Stimulated activated naive CD8-positive, alpha-beta T cell treated with anti-CD3 and anti-CD28 coated beads, Interleukin-15, amount 100 ng/mL, for 72 hours (primary cell): ENCODE measurements around the gene ADM2.
"Not testable (repeated sequence)": the region's sequence is repeated elsewhere in the genome, so short reads cannot be mapped to it uniquely, and the experiment has no call there.

Source experiments
- ATAC-seq: fragments of 150-1000 bp; cut with Tn5 transposase; 2 replicates; pipeline ENCODE4 v1.10.0; 2021; ENCODE audit warnings: mild to moderate bottlenecking, moderate library complexity
- DNase-seq, 2 donors: peaks; one replicate each; pipeline ENCODE4 v3.0.0; 2021 to 2022
- H3K27ac Mint-ChIP-seq, 2 donors: one replicate each; pipeline ENCODE4 v1.8.0; 2022; ENCODE audit warnings: mild to moderate bottlenecking in 2 of 2, mixed read lengths in 2 of 2, moderate library complexity in 2 of 2
- H3K27me3 Mint-ChIP-seq: one replicate; pipeline ENCODE4 v1.8.0; 2022; ENCODE audit warnings: mixed read lengths
- H3K4me1 Mint-ChIP-seq: one replicate; pipeline ENCODE4 v1.8.0; 2022; ENCODE audit warnings: mild to moderate bottlenecking, mixed read lengths
- H3K4me3 Mint-ChIP-seq, 2 donors: one replicate each; pipeline ENCODE4 v1.8.0; 2022; ENCODE audit warnings: mild to moderate bottlenecking in 2 of 2, mixed read lengths in 2 of 2, moderate library complexity in 1 of 2
- H3K9me3 Mint-ChIP-seq, 2 donors: one replicate each; pipeline ENCODE4 v1.8.0; 2022; ENCODE audit warnings: mixed read lengths in 2 of 2

Gene ADM2

DNA sequence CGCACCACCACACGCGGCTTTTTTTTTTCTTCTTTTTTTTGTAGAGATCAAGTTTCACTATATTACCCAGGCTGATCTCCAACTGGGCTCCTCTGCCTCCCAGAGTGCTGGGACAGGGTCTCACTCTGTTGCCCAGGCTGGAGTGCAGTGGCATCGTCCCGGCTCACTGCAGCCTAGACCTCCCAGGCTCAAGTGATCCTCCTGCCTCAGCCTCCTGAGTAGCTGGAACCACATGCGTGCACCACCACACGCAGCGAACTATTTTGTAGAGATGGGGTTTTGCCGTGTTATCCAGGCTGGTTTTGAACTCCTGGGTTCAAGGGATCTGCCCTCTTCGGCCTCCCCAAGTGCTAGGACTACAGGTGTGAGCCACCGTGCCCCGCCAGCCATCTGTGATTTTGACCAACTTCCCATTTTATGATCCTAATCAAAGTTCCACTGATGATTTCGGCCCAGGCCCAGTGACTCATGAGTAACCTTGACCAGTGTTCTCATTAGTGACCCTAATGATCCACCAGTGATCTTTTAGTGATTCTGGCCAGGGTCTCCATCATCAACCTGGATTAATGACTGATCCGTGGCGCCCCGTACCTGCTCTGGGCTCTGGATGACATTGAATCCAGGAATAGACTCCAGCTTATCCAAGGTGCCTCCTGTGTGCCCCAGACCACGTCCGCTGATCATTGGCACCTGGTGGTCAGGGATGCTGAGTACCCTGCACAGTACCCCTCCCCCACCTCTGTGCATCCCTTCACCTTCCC is 46.8 kb downstream of the ADM2 start:
- H3K9me3 Mint-ChIP-seq, result no peaks in the 10 kb centered on the region
- peak overlapping the region; percentile 95 to 100 for H3K4me3 Mint-ChIP-seq
- DNase-seq (peak in 1 of 2 donors; percentile 18), ATAC-seq (no peak)
- peaks cover 6% of the 10 kb centered on the region for H3K27me3 Mint-ChIP-seq
- H3K4me1 Mint-ChIP-seq, result peaks cover 59% of the 10 kb centered on the region
- H3K27ac Mint-ChIP-seq, result peak overlapping the region; percentile 72 to 82

DNA sequence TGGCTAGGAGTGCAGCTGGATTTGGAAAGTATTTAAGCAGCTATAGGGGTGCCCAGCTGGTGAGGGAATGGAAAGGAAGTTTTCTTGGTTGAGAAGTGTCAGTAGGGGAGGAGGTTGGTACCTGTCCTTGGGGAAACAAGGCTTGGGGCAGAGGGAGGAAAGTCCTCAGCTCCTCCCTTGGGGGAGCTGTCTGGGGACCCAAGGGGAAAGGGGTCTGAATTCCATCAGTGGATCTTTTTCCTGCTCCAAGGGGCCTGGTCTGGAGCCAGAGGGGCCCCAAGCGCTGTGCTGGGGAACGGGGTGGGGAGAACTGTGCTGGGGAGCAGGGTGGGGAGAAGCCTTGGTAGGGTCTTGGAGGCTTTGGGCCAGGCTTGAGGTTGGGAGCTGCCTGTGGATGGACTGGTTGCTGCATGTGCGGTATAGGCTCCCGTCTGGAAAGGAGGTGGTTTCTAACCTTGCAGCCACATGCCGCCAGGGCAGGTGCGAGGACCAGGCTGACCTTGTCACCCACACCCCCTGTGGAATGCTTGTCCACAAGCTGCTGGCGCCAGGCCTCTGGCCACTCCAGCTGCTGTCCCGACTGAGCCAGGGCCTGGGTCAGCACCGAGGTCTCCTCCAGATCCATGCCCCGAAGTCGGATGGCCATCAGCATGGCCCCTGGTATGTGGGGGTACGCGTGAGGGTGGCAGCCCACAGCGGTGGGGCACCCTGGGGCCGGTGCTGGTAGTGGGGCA is 47.5 kb downstream of the ADM2 start:
- Mint-ChIP-seq H3K27me3 (peaks cover 10% of the 10 kb centered on the region), H3K9me3 (no peaks in the 10 kb centered on the region), H3K4me1 (peaks cover 59% of the 10 kb centered on the region), H3K4me3 (peak overlapping the region; percentile 95 to 100), H3K27ac (peak overlapping the region; percentile 72 to 82)
- DNase-seq (no peak), ATAC-seq (no peak)

DNA sequence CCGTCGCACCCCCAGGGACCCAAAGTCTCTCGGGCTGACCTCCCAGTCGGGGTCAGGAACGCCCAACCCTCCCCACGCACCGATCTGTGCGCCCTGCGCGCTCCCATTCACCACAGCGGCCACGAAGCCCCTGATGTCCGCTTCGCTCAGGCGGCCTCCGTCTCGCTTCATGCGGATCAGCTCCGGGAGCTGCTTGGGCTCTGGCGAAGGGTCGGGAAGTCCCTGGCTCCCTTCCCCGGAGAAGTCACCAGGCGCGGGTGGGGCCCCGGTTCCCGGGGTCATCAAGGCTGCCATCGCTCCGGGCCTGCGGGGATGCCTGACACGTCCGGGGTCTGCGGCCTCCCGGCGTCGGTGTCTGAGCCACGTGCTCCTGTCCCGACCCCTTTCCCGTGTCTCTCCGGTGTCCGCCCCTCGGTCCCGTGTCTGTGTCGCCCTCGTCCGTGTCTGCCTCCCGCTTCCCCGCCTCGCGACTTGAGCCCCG is 48.1 kb downstream of the ADM2 start:
- Mint-ChIP-seq H3K27ac (peak overlapping the region; percentile 52 to 67), H3K4me3 (peak overlapping the region; percentile 95 to 100), H3K4me1 (peaks cover 59% of the 10 kb centered on the region), H3K9me3 (no peaks in the 10 kb centered on the region), H3K27me3 (peaks cover 10% of the 10 kb centered on the region)
- DNase-seq (no peak), ATAC-seq (no peak)

DNA sequence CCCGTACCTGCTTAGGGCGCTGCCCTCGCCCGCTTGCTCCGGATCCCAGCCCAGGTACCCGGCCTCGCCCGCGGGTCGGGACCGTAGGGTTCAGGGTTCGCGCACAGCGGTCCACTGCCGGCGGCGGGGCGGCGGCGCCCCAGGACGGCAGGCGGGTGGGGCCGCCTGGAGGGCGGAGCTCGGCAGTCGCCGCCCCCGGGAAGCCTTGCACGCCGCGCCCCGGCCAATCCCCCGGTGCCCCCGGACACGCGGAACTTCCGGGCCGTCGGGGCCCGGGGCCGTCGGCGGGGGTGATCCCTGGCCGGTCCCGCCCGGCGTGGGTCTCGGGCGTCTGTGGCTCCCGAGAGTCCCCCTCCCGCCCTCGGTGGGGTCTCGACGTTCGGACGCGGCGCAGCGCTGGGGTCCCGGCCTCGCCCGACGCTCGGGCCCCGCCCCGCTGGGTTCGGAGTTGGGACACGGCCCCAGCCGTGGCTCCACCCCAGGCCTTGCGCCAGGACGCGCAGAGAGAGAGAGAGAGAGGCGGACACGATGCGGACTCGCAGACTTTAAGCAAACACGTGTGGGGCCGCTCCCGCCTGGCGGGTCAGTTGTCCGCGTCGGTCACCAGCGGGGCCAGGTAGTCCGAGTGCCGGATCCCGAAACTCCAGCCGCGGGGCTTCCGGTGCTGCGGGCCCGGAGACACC is 48.7 kb downstream of the ADM2 start, which contains the start of gene TYMP:
TYMP (minus strand) TSS at position 116 of the 683 bp plus-strand sequence. CDS start 303 bp downstream, outside the sequence.
- H3K4me1 Mint-ChIP-seq, result peaks cover 58% of the 10 kb centered on the region
- ATAC-seq (peak; percentile 27), DNase-seq (peak; percentile 81 to 83)

DNA sequence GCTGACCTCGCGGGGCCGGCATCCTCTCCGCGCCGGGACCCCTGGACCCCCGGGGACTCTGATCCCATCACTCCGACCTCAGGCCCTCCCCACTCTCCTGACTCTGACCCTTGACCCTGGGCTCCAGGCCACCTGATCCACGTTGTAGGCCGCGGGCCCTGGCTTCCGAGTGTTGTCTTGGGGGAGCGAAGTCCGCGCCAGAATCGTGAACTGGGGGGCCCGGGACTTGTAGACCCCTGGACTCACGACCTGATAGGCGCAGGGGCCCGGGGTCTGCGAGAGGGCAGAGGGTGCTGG is 49.2 kb downstream of the ADM2 start:
- peak overlapping the region; percentile 99 to 100 for H3K27ac Mint-ChIP-seq
- no peaks in the 10 kb centered on the region for H3K9me3 Mint-ChIP-seq
- DNase-seq (no peak), ATAC-seq (no peak)
- H3K4me3 Mint-ChIP-seq, result peak overlapping the region; percentile 90 to 100
- peaks cover 10% of the 10 kb centered on the region for H3K27me3 Mint-ChIP-seq
- H3K4me1 Mint-ChIP-seq, result peaks cover 57% of the 10 kb centered on the region

More for the DNA sequence above, 48.7 kb downstream of the ADM2 start, which contains the start of gene TYMP:
- Mint-ChIP-seq H3K4me3 (peak within 1 kb of the TSS; percentile 95 to 100), H3K9me3 (no peaks in the 10 kb centered on the region), H3K27ac (peak within 1 kb of the TSS; percentile 99 to 100), H3K27me3 (peaks cover 10% of the 10 kb centered on the region)

DNA sequence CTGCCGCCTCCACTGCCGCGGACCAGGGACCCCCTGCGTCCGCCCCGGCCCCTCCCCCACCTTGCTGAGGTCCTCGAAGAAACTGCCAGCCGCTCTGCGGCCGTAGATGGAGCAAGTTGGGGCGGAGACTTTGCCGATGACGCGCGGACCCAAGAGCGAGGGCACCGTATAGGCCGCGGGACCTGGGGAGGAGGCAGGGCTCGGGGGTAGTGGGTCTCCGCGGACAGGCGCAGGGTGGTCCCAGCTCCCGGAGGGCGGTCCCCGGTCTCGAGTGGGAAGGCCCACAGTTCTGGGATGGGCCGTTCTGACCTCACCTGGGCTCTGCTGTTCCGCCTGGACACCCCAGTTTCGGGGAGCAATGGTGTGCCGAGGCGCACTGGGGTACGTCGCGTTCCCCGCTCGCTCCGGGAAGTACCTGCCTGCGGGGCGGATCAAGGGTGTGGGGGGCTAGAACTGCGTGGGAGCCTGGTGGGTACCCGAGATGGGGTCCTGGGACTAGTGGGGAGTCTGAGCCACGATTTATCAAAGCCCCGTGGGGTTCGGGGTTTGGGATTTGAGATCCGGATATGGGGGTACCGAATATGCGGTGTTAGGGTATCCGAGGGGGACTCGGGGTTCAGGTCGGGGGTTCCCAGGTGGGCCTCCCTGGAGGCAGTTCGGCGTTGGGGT is 49.7 kb downstream of the ADM2 start:
- Mint-ChIP-seq H3K4me1 (peaks cover 57% of the 10 kb centered on the region), H3K9me3 (no peaks in the 10 kb centered on the region), H3K27ac (peak overlapping the region; percentile 99 to 100), H3K27me3 (peaks cover 10% of the 10 kb centered on the region), H3K4me3 (peak overlapping the region; percentile 90 to 100)
- DNase-seq (peak; percentile 85 to 90), ATAC-seq (peak; percentile 55)

DNA sequence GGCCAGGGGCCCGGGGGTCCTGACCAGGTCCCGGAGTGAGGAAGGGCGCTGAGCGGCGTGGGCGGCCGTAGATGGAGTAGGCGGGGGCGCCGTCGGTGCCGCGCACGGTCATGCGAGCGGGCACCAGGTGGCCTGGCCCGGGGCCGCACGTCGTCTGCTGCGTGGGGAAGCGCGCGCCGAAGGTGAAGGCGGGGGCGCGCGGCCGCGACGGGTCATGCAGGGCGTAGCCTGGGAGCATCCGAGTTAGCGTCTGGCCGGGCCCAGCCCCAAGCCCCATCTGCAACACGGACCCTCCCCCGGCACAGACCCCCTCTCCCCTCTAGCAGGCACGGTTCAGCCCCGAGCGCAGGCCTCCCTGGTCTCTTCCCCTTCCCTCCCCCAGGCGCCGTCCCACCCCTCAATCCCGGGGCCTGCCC is 50.2 kb downstream of the ADM2 start:
- H3K4me1 Mint-ChIP-seq, result peaks cover 55% of the 10 kb centered on the region
- ATAC-seq, result peak; percentile 69
- H3K9me3 Mint-ChIP-seq, result no peaks in the 10 kb centered on the region
- peak; percentile 78 to 88 for DNase-seq
- H3K4me3 Mint-ChIP-seq, result peak overlapping the region; percentile 90 to 100
- peaks cover 10% of the 10 kb centered on the region for H3K27me3 Mint-ChIP-seq
- peak overlapping the region; percentile 99 to 100 for H3K27ac Mint-ChIP-seq

DNA sequence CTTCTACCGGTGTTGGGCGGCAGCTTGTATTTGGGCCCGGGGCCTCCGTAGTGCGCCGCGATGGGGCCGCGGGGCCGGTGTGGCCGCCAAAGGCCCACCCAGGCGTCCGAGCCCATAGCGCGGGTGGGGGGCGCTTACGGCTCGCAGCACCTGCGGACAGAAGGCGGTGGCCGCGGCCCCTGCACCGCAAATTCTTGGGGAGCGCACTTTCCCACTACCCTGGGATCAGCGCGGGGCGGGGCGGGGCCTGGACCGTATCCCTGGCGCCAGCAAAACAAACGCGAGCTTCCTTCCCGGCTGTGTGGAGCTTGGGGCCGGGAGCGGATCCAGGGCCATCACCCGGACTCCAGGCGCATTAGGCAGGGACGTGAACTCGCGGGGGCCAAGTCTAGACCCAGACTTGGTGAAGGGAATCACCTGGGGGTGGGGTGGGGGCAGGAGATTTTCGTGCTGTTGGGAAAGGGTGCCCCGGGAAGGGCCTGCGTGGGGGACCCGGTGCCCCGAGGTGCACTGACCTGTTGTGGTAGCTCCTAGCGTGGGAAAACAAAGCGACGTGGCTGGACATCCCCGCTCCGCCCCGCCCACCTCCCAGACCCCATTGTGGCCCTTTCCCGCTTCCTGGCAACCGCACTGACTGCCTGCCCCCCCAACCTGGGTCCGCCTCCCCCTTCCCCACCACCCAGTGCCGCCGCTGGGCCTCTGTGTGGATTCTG is 50.8 kb downstream of the ADM2 start:
- DNase-seq, result peak in 1 of 2 donors; percentile 38
- no peak for ATAC-seq
- peak overlapping the region; percentile 90 to 100 for H3K4me3 Mint-ChIP-seq
- H3K9me3 Mint-ChIP-seq, result no peaks in the 10 kb centered on the region
- H3K4me1 Mint-ChIP-seq, result peaks cover 55% of the 10 kb centered on the region
- H3K27ac Mint-ChIP-seq, result peak overlapping the region; percentile 99 to 100
- H3K27me3 Mint-ChIP-seq, result peaks cover 10% of the 10 kb centered on the region

DNA sequence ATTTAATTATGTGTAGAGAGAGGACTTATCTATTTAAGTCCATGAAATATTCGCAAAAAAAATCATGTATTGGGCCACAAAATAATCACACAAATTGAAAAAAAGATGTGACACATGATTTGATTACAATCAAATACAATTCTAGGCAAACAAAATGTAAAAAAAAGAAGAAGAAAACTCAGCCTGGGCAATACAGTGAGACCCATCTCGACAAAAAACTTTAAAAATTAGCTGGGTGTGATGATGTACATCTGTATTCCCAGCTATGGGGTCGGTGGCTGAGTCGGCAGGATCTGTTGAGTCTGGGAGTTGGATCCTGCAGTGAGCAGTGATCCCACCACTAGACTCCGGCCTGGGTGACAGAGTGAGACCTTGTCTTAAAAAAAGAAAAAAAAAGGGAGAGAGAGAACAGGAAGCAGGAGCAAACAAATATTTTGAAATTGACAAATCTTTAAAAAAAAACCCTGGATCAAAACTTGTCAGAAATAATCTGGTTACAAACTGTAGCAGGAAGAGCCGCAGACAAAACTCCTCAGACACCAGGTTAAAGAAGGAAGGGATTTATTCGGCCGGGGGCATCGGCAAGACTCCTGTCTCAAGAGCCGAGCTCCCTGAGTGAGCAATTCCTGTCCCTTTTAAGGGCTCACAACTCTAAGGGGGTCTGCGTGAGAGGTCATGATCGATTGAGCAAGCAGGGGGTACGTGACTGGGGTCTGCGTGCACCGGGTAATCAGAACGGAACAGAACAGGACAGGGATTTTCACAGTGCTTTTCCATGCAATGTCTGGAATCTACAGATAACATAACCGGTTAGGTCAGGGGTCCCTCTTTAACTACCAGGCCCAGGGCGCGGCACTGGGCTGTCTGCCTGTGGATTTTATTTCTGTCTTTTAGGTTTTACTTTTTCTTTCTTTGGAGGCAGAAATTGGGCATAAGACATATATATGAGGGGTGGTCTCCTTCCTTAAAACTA is 51.8 kb downstream of the ADM2 start:
- DNase-seq (no peak), ATAC-seq (no peak)
- Mint-ChIP-seq H3K4me3 (peak overlapping the region; percentile 90 to 100), H3K4me1 (peaks cover 55% of the 10 kb centered on the region), H3K27me3 (peaks cover 10% of the 10 kb centered on the region), H3K27ac (peak overlapping the region; percentile 93 to 100), H3K9me3 (no peaks in the 10 kb centered on the region)

DNA sequence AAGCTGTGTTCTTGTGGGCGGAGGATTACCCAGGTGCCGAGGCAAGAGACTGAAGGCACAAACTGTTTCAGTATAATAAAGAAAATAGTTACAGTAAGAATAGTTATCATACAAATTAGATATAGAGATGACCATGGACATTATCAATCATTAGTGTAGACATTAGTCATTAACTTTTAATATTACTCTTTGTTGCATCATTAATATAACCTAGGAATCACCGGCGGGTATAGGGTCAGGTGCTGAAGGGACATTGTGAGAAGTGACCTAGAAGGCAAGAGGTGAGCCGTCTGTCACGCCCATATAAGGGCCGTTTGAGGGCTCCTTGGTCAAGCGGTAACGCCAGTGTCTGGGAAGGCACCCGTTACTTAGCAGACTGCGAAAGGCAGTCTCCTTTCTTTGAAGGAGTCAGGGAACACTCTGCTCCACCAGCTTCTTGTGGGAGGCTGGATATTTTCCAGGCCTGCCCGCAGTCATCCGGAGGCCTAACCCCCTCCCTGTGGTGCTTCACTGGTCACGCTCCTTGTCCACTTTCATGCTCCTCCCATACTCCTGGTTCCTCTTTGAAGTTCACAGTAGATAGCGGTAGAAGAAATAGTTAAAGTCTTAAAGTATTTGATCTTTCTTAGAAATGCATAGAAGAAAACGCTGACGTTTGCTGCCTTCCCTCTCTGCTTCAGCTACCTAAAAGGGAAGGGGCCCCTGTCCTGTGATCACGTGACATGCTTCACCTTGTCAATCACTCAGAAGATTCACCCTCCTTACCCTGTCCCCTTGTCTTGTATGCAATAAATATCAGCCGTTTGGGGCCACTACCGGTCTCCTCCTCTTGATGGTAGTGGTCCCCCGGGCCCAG is 52.7 kb downstream of the ADM2 start:
- Mint-ChIP-seq H3K27me3 (peaks cover 10% of the 10 kb centered on the region), H3K4me3 (peak overlapping the region; percentile 90 to 100), H3K4me1 (peaks cover 55% of the 10 kb centered on the region), H3K27ac (peak overlapping the region; percentile 29 to 54)
- not testable (repeated sequence) for H3K9me3 Mint-ChIP-seq, ATAC-seq, DNase-seq

DNA sequence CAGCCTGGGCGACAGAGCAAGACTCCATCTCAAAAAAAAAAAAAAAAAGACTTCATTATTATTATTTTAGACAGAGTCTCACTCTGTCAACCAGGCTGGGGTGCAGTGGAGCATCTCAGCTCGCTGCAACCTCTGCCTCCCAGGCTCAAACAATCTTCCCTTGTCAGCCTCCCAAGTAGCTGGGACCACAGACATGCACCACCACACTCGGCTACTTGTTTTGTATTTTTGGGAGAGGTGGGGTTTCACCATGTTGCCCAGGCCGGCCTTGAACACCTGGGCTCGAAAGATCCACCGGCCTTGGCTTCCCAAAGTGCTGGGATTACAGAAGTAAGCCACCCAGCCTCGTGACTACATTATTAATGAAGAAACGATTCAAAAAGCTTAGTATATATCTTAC is 53.8 kb downstream of the ADM2 start:
- Mint-ChIP-seq H3K9me3 (no peaks in the 10 kb centered on the region), H3K27ac (peak overlapping the region in 1 of 2 donors; percentile 67), H3K4me3 (no peak overlapping the region), H3K4me1 (peaks cover 62% of the 10 kb centered on the region), H3K27me3 (peaks cover 10% of the 10 kb centered on the region)
- ATAC-seq (no peak), DNase-seq (no peak)
